ENCODE measurements around the gene HAVCR2. TPM values are rescaled to one million over a fixed set of nuclear protein-coding genes. Genes with fewer than 3 reads are reported as not detected.

The HAVCR2 gene
- total RNA-seq, 2 donors from 2014 or later, result 16.8 to 38.0 TPM

DNA sequence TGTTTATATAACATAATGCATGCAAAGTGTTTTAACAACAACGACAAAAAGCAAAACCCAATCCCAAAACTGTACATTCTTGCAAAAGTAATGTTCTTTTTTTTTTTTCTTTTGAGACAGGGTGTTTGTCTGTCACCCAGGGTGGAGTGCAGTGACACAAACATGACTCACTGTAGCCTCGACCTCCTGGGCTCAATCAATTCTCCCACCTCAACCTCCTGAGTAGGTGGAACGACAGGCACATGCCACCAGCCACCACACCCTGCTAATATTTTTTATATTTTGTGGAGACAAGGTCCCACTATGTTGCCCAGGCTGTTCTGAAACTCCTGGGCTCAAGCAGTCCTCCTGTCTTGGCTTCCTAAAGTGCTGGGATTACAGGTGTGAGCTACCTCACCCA is 36.3 kb downstream of the HAVCR2 start:
- H3K4me3 ChIP-seq, result no peak overlapping the region
- no peak for ATAC-seq (ENCODE audit: insufficient number of reproducible peaks, low FRiP score, low read depth)
- no peaks in the 10 kb centered on the region for H3K36me3 ChIP-seq
- TF ChIP-seq, protein P1, sequence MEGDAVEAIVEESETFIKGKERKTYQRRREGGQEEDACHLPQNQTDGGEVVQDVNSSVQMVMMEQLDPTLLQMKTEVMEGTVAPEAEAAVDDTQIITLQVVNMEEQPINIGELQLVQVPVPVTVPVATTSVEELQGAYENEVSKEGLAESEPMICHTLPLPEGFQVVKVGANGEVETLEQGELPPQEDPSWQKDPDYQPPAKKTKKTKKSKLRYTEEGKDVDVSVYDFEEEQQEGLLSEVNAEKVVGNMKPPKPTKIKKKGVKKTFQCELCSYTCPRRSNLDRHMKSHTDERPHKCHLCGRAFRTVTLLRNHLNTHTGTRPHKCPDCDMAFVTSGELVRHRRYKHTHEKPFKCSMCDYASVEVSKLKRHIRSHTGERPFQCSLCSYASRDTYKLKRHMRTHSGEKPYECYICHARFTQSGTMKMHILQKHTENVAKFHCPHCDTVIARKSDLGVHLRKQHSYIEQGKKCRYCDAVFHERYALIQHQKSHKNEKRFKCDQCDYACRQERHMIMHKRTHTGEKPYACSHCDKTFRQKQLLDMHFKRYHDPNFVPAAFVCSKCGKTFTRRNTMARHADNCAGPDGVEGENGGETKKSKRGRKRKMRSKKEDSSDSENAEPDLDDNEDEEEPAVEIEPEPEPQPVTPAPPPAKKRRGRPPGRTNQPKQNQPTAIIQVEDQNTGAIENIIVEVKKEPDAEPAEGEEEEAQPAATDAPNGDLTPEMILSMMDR (IDR thresholded peaks at IDR 0.05), result no peak
- H3K27me3 ChIP-seq (replicated peaks; ENCODE audit: insufficient read depth), result no peaks in the 10 kb centered on the region
- H3K27ac ChIP-seq, result no peak overlapping the region
- peaks cover 0 to 10% of the 10 kb centered on the region in 2 donors for H3K4me1 ChIP-seq (ENCODE audit: control insufficient read depth in 1 of 2, low read depth in 2 of 2)
- no peaks in the 10 kb centered on the region for H3K9me3 ChIP-seq
- no peak for DNase-seq (ENCODE audit: low spot score)

DNA sequence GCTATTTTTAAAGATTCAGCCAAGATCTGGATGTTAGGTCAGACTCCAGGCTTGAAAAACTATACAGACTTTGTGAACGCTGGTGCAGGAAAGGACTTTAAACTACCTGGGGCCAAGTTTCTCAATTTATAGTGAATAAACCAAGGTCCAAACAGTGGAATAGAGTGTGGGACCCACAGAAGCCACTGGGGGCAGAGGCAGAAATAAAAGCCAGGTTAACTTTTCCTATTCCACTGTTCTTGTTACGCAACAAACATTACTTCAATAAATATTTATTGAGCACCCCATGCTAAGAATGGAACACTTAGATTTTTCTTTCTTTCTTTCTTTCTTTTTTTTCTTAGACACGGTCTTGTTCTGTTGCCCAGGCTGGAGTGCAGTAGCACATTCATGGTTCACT is 38.9 kb downstream of the HAVCR2 start:
- ATAC-seq (ENCODE audit: insufficient number of reproducible peaks, low FRiP score, low read depth) (no peak), DNase-seq (ENCODE audit: low spot score) (no peak)
- Histone ChIP-seq H3K27ac (no peak overlapping the region), H3K27me3 (replicated peaks; ENCODE audit: insufficient read depth) (no peaks in the 10 kb centered on the region), H3K4me3 (no peak overlapping the region), H3K4me1 (ENCODE audit: control insufficient read depth in 1 of 2, low read depth in 2 of 2) (no peaks in the 10 kb centered on the region), H3K36me3 (no peaks in the 10 kb centered on the region), H3K9me3 (no peaks in the 10 kb centered on the region)
- TF ChIP-seq, protein P1 (IDR thresholded peaks at IDR 0.05), result no peak

DNA sequence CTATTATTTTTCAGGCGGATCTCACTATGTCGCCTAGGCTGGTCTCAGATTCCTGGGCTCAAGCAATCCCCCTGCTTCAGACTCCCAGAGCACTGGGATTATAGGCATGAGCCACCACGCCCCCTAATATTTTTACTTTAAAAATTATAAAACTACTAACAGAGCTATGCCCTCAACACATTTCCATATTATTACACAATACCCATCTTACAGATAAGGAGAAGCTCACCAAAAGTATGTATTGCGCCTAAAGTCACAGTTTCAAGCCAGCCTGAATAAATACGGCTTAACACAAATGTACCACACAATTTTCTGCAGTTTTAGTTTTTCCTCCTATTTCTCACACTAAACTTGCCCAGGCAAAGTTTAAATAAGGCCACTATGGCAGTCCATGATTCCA is 40.1 kb downstream of the HAVCR2 start:
- ATAC-seq (ENCODE audit: insufficient number of reproducible peaks, low FRiP score, low read depth), result no peak

DNA sequence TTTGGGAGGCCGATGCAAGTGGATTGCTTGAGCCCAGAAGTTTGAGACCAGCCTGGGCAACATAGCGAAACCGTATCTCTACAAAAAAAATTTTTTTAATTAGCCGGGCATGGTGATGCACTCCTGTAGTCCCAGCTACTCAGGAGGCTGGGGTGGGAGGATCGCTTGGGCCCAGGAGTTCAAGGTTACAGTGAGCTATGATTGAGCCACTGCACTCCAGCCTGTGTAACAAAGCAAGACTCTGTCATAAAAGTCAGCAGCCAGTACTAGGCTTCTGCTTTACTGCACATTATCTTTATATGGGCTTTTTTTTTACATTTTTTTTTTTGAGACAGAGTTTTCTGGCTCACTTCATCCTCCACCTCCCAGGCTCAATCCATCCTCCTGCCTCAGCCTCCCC is 40.5 kb downstream of the HAVCR2 start:
- no peak for DNase-seq (ENCODE audit: low spot score)

More for the DNA sequence above, 40.1 kb downstream of the HAVCR2 start:
- TF ChIP-seq, protein P1 (IDR thresholded peaks at IDR 0.05), result no peak
- H3K4me3 ChIP-seq, result no peak overlapping the region
- no peaks in the 10 kb centered on the region for H3K36me3 ChIP-seq
- H3K27me3 ChIP-seq (replicated peaks; ENCODE audit: insufficient read depth), result no peaks in the 10 kb centered on the region
- H3K4me1 ChIP-seq (ENCODE audit: control insufficient read depth in 1 of 2, low read depth in 2 of 2), result no peaks in the 10 kb centered on the region
- no peak for DNase-seq (ENCODE audit: low spot score)
- no peaks in the 10 kb centered on the region for H3K9me3 ChIP-seq
- H3K27ac ChIP-seq, result no peak overlapping the region

GRCh38 chr5:157067005-157067404 is 41.8 kb downstream of the HAVCR2 start:
- no peak for ATAC-seq (ENCODE audit: insufficient number of reproducible peaks, low FRiP score, low read depth)
- no peak for DNase-seq (ENCODE audit: low spot score)
- Histone ChIP-seq H3K4me1 (ENCODE audit: control insufficient read depth in 1 of 2, low read depth in 2 of 2) (no peaks in the 10 kb centered on the region), H3K4me3 (no peak overlapping the region), H3K27me3 (replicated peaks; ENCODE audit: insufficient read depth) (no peaks in the 10 kb centered on the region), H3K36me3 (no peaks in the 10 kb centered on the region), H3K9me3 (no peaks in the 10 kb centered on the region), H3K27ac (no peak overlapping the region)
- TF ChIP-seq, protein P1 (IDR thresholded peaks at IDR 0.05), result no peak

More for the DNA sequence above, 40.5 kb downstream of the HAVCR2 start:
- ATAC-seq (ENCODE audit: insufficient number of reproducible peaks, low FRiP score, low read depth), result no peak
- Histone ChIP-seq H3K4me3 (no peak overlapping the region), H3K27ac (no peak overlapping the region), H3K9me3 (no peaks in the 10 kb centered on the region), H3K36me3 (no peaks in the 10 kb centered on the region), H3K27me3 (replicated peaks; ENCODE audit: insufficient read depth) (no peaks in the 10 kb centered on the region), H3K4me1 (ENCODE audit: control insufficient read depth in 1 of 2, low read depth in 2 of 2) (no peaks in the 10 kb centered on the region)
- TF ChIP-seq, protein P1 (IDR thresholded peaks at IDR 0.05), result no peak
